GM19324 (cell line): ENCODE measurements around the gene ACVR1C.

Experiments used
- ATAC-seq: cut with Tn5 transposase; IDR thresholded peaks from one replicate; pipeline ENCODE4 v1.9.1; 2021; ENCODE audit warnings: mild to moderate bottlenecking, moderate library complexity; ENCODE audit not compliant: unreplicated experiment, low FRiP score

Gene ACVR1C

GRCh38 chr2:157500334-157500733 lies 128.3 kb downstream of the ACVR1C start:
- ATAC-seq = no peak

- no peak for ATAC-seq
Measured at GRCh38 chr2:157498483-157498882, 130.2 kb downstream of the ACVR1C start.

GRCh38 chr2:157497638-157498314 lies 130.9 kb downstream of the ACVR1C start:
- peak; percentile 70 for ATAC-seq

GRCh38 chr2:157492189-157492773 lies 136.4 kb downstream of the ACVR1C start:
- ATAC-seq = peak; percentile 82

GRCh38 chr2:157489983-157490382 lies 138.7 kb downstream of the ACVR1C start:
- ATAC-seq = no peak

GRCh38 chr2:157488877-157489276 lies 139.8 kb downstream of the ACVR1C start:
- no peak for ATAC-seq

GRCh38 chr2:157487747-157488146 lies 140.9 kb downstream of the ACVR1C start:
- no peak for ATAC-seq

- no peak for ATAC-seq
Measured at GRCh38 chr2:157487271-157487610, 141.4 kb downstream of the ACVR1C start.

- ATAC-seq = no peak
Measured at GRCh38 chr2:157486596-157487270, 141.9 kb downstream of the ACVR1C start.

GRCh38 chr2:157480182-157480961 lies 148.3 kb downstream of the ACVR1C start:
- peak; percentile 67 for ATAC-seq

- peak; percentile 27 for ATAC-seq
Measured at GRCh38 chr2:157479081-157480027, 149.3 kb downstream of the ACVR1C start.

- ATAC-seq = no peak
Measured at GRCh38 chr2:157477919-157478318, 150.7 kb downstream of the ACVR1C start.

GRCh38 chr2:157476953-157477709 lies 151.5 kb downstream of the ACVR1C start:
- no peak for ATAC-seq
